HEK293 (cell line): ENCODE measurements around the gene BEND6.

Experiments used
- CTCF ChIA-PET: fragments of 350-600 bp; formaldehyde crosslinking; extraction: SDS; loops from one replicate; lab custom pipeline; 2021; ENCODE audit warnings: antibody characterized with exemption; lab: Yijun Ruan, JAX
- POLR2A ChIA-PET: fragments of 300-600 bp; formaldehyde crosslinking; extraction: SDS; loops from one replicate; lab custom pipeline; 2020; ENCODE audit warnings: antibody characterized with exemption, inconsistent platforms; lab: Yijun Ruan, JAX
- H3K27ac ChIP-seq: fragments of 200-500 bp; sonication (Bioruptor generic); 2 replicates; pipeline ENCODE4 v1.5.1; 2014; ENCODE audit warnings: low read depth, low read length, control low read depth, inconsistent platforms; ENCODE audit errors: extremely low read depth
- H3K36me3 ChIP-seq, 2 experiments: fragments of 200-500 bp in 1 of 2; sonication (Bioruptor generic) in 1 of 2; 1 replicate in 1 of 2; 2 replicates in 1 of 2; pipeline ENCODE4 v1.5.1; 2014 to 2017; ENCODE audit warnings: inconsistent platforms in 2 of 2, low read length in 2 of 2; ENCODE audit not compliant: control insufficient read depth in 2 of 2, insufficient read depth in 1 of 2
- H3K4me1 ChIP-seq: fragments of 200-500 bp; sonication (Bioruptor generic); 2 replicates; pipeline ENCODE4 v1.5.1; 2014; ENCODE audit warnings: mild to moderate bottlenecking, low read length, inconsistent platforms; ENCODE audit not compliant: control insufficient read depth, insufficient read depth
- H3K4me3 ChIP-seq: 2 replicates; pipeline ENCODE4 v1.5.1; 2011; ENCODE audit warnings: low read depth, mild to moderate bottlenecking, control low read depth, low read length, moderate library complexity
- H3K9me3 ChIP-seq: fragments of 200-500 bp; sonication (Bioruptor generic); 2 replicates; pipeline ENCODE4 v1.5.1; 2014; ENCODE audit warnings: low read depth, low read length, inconsistent platforms; ENCODE audit not compliant: control insufficient read depth, insufficient read depth
- EGR2 ChIP-seq: fragments of 450-650 bp; formaldehyde crosslinking; IDR thresholded peaks from 2 replicates; pipeline ENCODE4 v1.5.1; 2016; ENCODE audit warnings: low read depth, missing biosample characterization, missing genetic modification characterization
- GLI4 ChIP-seq: fragments of 450-650 bp; formaldehyde crosslinking; IDR thresholded peaks from 2 replicates; pipeline ENCODE4 v1.5.1; 2016; ENCODE audit warnings: missing biosample characterization, missing genetic modification characterization
- PRDM4 ChIP-seq: fragments of 450-650 bp; formaldehyde crosslinking; IDR thresholded peaks from 2 replicates; pipeline ENCODE4 v1.5.1; 2017; ENCODE audit warnings: missing biosample characterization, missing genetic modification characterization
- RBAK ChIP-seq: fragments of 450-650 bp; formaldehyde crosslinking; IDR thresholded peaks from 2 replicates; pipeline ENCODE4 v1.5.1; 2016; ENCODE audit warnings: missing biosample characterization, missing genetic modification characterization
- TCF7L2 ChIP-seq: IDR thresholded peaks from 2 replicates; pipeline ENCODE4 v1.6.1; 2011; ENCODE audit warnings: low read depth, mild to moderate bottlenecking, inconsistent platforms, low read length, moderate library complexity, borderline replicate concordance
- ZBTB8A ChIP-seq: fragments of 450-650 bp; formaldehyde crosslinking; IDR thresholded peaks from 2 replicates; pipeline ENCODE4 v1.5.1; 2016; ENCODE audit warnings: missing biosample characterization, missing genetic modification characterization
- ZNF146 ChIP-seq: fragments of 450-650 bp; formaldehyde crosslinking; IDR thresholded peaks from 2 replicates; pipeline ENCODE4 v1.5.1; 2016; ENCODE audit warnings: missing biosample characterization, missing genetic modification characterization
- ZNF174 ChIP-seq: fragments of 450-650 bp; formaldehyde crosslinking; IDR thresholded peaks from 2 replicates; pipeline ENCODE4 v1.5.0; 2017; ENCODE audit warnings: missing biosample characterization, mild to moderate bottlenecking, missing genetic modification characterization
- ZNF202 ChIP-seq: fragments of 450-650 bp; formaldehyde crosslinking; IDR thresholded peaks from 2 replicates; pipeline ENCODE4 v1.5.1; 2016; ENCODE audit warnings: missing biosample characterization, missing genetic modification characterization, borderline replicate concordance
- ZNF248 ChIP-seq: fragments of 450-650 bp; formaldehyde crosslinking; IDR thresholded peaks from 2 replicates; pipeline ENCODE4 v1.5.1; 2017; ENCODE audit warnings: missing biosample characterization, missing genetic modification characterization
- ZNF350 ChIP-seq: fragments of 450-650 bp; formaldehyde crosslinking; IDR thresholded peaks from 2 replicates; pipeline ENCODE4 v1.5.0; 2017; ENCODE audit warnings: missing biosample characterization, mild to moderate bottlenecking, missing genetic modification characterization
- ZNF404 ChIP-seq: fragments of 450-650 bp; formaldehyde crosslinking; IDR thresholded peaks from 2 replicates; pipeline ENCODE4 v1.5.1; 2017; ENCODE audit warnings: missing biosample characterization, missing genetic modification characterization
- ZNF530 ChIP-seq: fragments of 450-650 bp; formaldehyde crosslinking; IDR thresholded peaks from 2 replicates; pipeline ENCODE4 v1.5.1; 2016; ENCODE audit warnings: low read depth, missing biosample characterization, missing genetic modification characterization
- ZNF548 ChIP-seq: fragments of 450-650 bp; formaldehyde crosslinking; IDR thresholded peaks from 2 replicates; pipeline ENCODE4 v1.5.1; 2016; ENCODE audit warnings: missing biosample characterization, missing genetic modification characterization
- ZNF610 ChIP-seq: fragments of 450-650 bp; formaldehyde crosslinking; IDR thresholded peaks from 2 replicates; pipeline ENCODE4 v1.5.1; 2016; ENCODE audit warnings: missing biosample characterization, missing genetic modification characterization, borderline replicate concordance
- ZNF629 ChIP-seq: fragments of 450-650 bp; formaldehyde crosslinking; IDR thresholded peaks from 2 replicates; pipeline ENCODE4 v1.5.1; 2017; ENCODE audit warnings: missing biosample characterization, missing genetic modification characterization
- ZNF660 ChIP-seq: fragments of 450-650 bp; IDR thresholded peaks from 2 replicates; pipeline ENCODE4 v1.5.1; 2018; ENCODE audit warnings: missing biosample characterization, mild to moderate bottlenecking, missing genetic modification characterization
- ZNF677 ChIP-seq: fragments of 450-650 bp; IDR thresholded peaks from 2 replicates; pipeline ENCODE4 v1.5.0; 2018; ENCODE audit warnings: missing biosample characterization, mild to moderate bottlenecking, missing genetic modification characterization, moderate library complexity
- ZNF704 ChIP-seq: fragments of 450-650 bp; formaldehyde crosslinking; IDR thresholded peaks from 2 replicates; pipeline ENCODE4 v1.5.1; 2016; ENCODE audit warnings: missing biosample characterization, missing genetic modification characterization
- ZNF791 ChIP-seq: fragments of 450-650 bp; formaldehyde crosslinking; IDR thresholded peaks from 2 replicates; pipeline ENCODE4 v1.5.1; 2016; ENCODE audit warnings: missing biosample characterization, missing genetic modification characterization
- ZSCAN23 ChIP-seq: fragments of 450-650 bp; formaldehyde crosslinking; IDR thresholded peaks from 2 replicates; pipeline ENCODE4 v1.5.1; 2016; ENCODE audit warnings: missing biosample characterization, missing genetic modification characterization
- ZSCAN30 ChIP-seq: fragments of 450-650 bp; IDR thresholded peaks from 2 replicates; pipeline ENCODE4 v1.5.1; 2018; ENCODE audit warnings: missing biosample characterization, mild to moderate bottlenecking, missing genetic modification characterization, moderate library complexity
- ZSCAN5A ChIP-seq: fragments of 450-650 bp; formaldehyde crosslinking; IDR thresholded peaks from 2 replicates; pipeline ENCODE4 v1.5.1; 2016; ENCODE audit warnings: missing biosample characterization, missing genetic modification characterization
- TF ChIP-seq, protein P1 (sequence below): fragments of 450-650 bp; formaldehyde crosslinking; IDR thresholded peaks from 2 replicates; pipeline ENCODE4 v1.5.1; 2016; ENCODE audit warnings: missing biosample characterization, missing genetic modification characterization
- TF ChIP-seq, protein P2 (sequence below): fragments of 450-650 bp; formaldehyde crosslinking; IDR thresholded peaks from 2 replicates; pipeline ENCODE4 v1.5.1; 2016; ENCODE audit warnings: missing biosample characterization, missing genetic modification characterization

The BEND6 gene

GRCh38 chr6:56954403-56955170, at the start of gene BEND6 (continued):
- TF ChIP-seq, protein P1, sequence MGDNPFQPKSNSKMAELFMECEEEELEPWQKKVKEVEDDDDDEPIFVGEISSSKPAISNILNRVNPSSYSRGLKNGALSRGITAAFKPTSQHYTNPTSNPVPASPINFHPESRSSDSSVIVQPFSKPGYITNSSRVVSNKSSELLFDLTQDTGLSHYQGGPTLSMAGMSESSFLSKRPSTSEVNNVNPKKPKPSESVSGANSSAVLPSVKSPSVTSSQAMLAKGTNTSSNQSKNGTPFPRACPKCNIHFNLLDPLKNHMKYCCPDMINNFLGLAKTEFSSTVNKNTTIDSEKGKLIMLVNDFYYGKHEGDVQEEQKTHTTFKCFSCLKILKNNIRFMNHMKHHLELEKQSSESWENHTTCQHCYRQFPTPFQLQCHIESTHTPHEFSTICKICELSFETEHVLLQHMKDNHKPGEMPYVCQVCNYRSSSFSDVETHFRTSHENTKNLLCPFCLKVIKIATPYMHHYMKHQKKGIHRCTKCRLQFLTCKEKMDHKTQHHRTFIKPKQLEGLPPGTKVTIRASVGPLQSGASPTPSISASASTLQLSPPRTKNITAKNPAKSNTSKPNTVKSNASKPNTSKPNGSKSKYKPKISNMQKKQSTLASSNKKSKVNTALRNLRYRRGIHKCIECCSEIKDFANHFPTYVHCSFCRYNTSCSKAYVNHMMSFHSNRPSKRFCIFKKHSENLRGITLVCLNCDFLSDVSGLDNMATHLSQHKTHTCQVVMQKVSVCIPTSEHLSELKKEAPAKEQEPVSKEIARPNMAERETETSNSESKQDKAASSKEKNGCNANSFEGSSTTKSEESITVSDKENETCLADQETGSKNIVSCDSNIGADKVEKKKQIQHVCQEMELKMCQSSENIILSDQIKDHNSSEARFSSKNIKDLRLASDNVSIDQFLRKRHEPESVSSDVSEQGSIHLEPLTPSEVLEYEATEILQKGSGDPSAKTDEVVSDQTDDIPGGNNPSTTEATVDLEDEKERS = no peak
- TF ChIP-seq PRDM4 (no peak), ZSCAN23 (tag by site-specific recombination) (no peak), RBAK (tag by site-specific recombination) (no peak), EGR2 (tag by site-specific recombination) (no peak), ZSCAN30 (tag by site-specific recombination) (peak; percentile 23; the same call in 1 of the 2 replicates), ZNF704 (no peak), ZNF530 (tag by site-specific recombination) (no peak)

GRCh38 chr6:56905378-56905777, 49.5 kb upstream of the BEND6 start:
- H3K27ac ChIP-seq = no peak overlapping the region
- CTCF ChIA-PET = interaction anchor here (0.6 to 7.9 kb wide), 17 partner anchors 19 to 410 kb away, joined by 3 to 98 read pairs (median 10); partner anchors contain the start of genes BEND6, KIAA1586 and PRIM2

GRCh38 chr6:56906752-56907151, 48.2 kb upstream of the BEND6 start:
- CTCF ChIA-PET = interaction anchor here (0.7 to 7.9 kb wide), 17 partner anchors 9 to 409 kb away, joined by 3 to 69 read pairs (median 4); partner anchors contain the start of genes BEND6 and RAB23
- H3K9me3 ChIP-seq = no peaks in the 10 kb centered on the region
- POLR2A ChIA-PET = interaction anchor here (0.7 to 1.4 kb wide), 3 partner anchors 10 to 317 kb away, joined by 3 to 10 read pairs (median 3); partner anchors contain the start of gene BEND6
- TF ChIP-seq TCF7L2 (no peak), ZNF791 (no peak), ZNF404 (tag by site-specific recombination) (no peak), ZNF202 (tag by site-specific recombination) (no peak), ZNF660 (tag by site-specific recombination) (no peak), GLI4 (no peak), ZNF248 (tag by site-specific recombination) (no peak), ZNF174 (tag by site-specific recombination) (no peak), ZNF350 (tag by site-specific recombination) (no peak), ZNF610 (tag by site-specific recombination) (no peak), ZSCAN5A (tag by site-specific recombination) (no peak), ZNF629 (no peak), ZNF677 (no peak), ZBTB8A (tag by site-specific recombination) (no peak)
- TF ChIP-seq, protein P2, sequence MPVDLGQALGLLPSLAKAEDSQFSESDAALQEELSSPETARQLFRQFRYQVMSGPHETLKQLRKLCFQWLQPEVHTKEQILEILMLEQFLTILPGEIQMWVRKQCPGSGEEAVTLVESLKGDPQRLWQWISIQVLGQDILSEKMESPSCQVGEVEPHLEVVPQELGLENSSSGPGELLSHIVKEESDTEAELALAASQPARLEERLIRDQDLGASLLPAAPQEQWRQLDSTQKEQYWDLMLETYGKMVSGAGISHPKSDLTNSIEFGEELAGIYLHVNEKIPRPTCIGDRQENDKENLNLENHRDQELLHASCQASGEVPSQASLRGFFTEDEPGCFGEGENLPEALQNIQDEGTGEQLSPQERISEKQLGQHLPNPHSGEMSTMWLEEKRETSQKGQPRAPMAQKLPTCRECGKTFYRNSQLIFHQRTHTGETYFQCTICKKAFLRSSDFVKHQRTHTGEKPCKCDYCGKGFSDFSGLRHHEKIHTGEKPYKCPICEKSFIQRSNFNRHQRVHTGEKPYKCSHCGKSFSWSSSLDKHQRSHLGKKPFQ = no peak

More at GRCh38 chr6:56905378-56905777, 49.5 kb upstream of the BEND6 start:
- Histone ChIP-seq H3K36me3 (no peaks in the 10 kb centered on the region), H3K4me3 (no peak overlapping the region), H3K4me1 (no peaks in the 10 kb centered on the region), H3K9me3 (no peaks in the 10 kb centered on the region)
- TF ChIP-seq ZNF146 (tag by site-specific recombination) (peak; percentile 81), ZNF548 (tag by site-specific recombination) (no peak)
- POLR2A ChIA-PET = no interaction called here

More at GRCh38 chr6:56906752-56907151, 48.2 kb upstream of the BEND6 start:
- H3K4me3 ChIP-seq = no peak overlapping the region
- H3K27ac ChIP-seq = no peak overlapping the region
- H3K36me3 ChIP-seq = no peaks in the 10 kb centered on the region
- no peaks in the 10 kb centered on the region; the same call in 1 of the 2 replicates for H3K4me1 ChIP-seq
